ENCODE results near the gene RNF13. TPM values are rescaled to one million over a fixed set of nuclear protein-coding genes. Genes with fewer than 3 reads are reported as not detected.

RNF13 gene
- total RNA-seq, 1 donor from 2014 or later: 49.9 TPM

DNA sequence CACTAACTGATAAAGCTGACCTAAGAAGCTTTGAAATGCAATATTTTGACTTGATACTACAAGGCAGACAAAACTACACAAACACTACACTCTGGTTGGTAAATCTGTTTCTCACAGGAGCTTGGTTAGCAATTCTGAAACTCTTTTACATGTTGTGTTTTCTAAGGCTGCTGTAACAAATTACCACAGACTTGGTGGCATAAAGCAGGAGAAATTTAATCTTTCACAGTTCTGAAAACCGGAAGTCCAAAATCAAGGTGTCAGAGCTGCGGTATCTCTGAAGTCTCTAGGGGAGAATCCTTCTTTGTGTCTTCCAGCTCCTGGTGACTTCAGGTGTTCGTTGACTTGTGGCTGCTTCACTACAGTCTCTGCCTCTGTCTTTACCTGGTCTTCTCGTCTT, 170.6 kb downstream of the RNF13 start:
- Mint-ChIP-seq H3K27me3 (ENCODE audit: low read depth, unreplicated experiment) (no peaks in the 10 kb centered on the region), H3K4me1 (ENCODE audit: low read depth, unreplicated experiment) (no peaks in the 10 kb centered on the region), H3K36me3 (ENCODE audit: low read depth, unreplicated experiment) (peaks cover 1% of the 10 kb centered on the region), H3K9me3 (ENCODE audit: unreplicated experiment) (peaks cover 5% of the 10 kb centered on the region), H3K4me3 (ENCODE audit: unreplicated experiment) (no peak overlapping the region), H3K27ac (ENCODE audit: unreplicated experiment) (no peak overlapping the region)
- H3K4me3 ChIP-seq (ENCODE audit: insufficient read depth, low read depth, low read length): no peak overlapping the region
- no peaks in the 10 kb centered on the region for H4K20me1 ChIP-seq (ENCODE audit: insufficient read depth, low read length)
- no peaks in the 10 kb centered on the region for H3K27me3 ChIP-seq (ENCODE audit: insufficient read depth, low read length)
- H3K79me2 ChIP-seq (ENCODE audit: insufficient read depth, low read length): no peaks in the 10 kb centered on the region
- H3K9ac ChIP-seq (ENCODE audit: low read length): no peak overlapping the region
- H3K4me2 ChIP-seq (ENCODE audit: low read length): no peak overlapping the region
- H2AFZ ChIP-seq (ENCODE audit: low read depth, low read length): no peak overlapping the region
- H3K27ac ChIP-seq (ENCODE audit: low read depth, low read length): no peak overlapping the region
- FAIRE-seq: no peak
- no peak for TF ChIP-seq EZH2 (IDR thresholded peaks at IDR 0.05; ENCODE audit: insufficient read depth, low read length)
- TF ChIP-seq, protein P1, sequence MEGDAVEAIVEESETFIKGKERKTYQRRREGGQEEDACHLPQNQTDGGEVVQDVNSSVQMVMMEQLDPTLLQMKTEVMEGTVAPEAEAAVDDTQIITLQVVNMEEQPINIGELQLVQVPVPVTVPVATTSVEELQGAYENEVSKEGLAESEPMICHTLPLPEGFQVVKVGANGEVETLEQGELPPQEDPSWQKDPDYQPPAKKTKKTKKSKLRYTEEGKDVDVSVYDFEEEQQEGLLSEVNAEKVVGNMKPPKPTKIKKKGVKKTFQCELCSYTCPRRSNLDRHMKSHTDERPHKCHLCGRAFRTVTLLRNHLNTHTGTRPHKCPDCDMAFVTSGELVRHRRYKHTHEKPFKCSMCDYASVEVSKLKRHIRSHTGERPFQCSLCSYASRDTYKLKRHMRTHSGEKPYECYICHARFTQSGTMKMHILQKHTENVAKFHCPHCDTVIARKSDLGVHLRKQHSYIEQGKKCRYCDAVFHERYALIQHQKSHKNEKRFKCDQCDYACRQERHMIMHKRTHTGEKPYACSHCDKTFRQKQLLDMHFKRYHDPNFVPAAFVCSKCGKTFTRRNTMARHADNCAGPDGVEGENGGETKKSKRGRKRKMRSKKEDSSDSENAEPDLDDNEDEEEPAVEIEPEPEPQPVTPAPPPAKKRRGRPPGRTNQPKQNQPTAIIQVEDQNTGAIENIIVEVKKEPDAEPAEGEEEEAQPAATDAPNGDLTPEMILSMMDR (IDR thresholded peaks at IDR 0.05; ENCODE audit: insufficient read depth, low read depth, low read length): no peak
- H3K36me3 ChIP-seq (ENCODE audit: insufficient read depth, low read length): no peaks in the 10 kb centered on the region
- H3K4me1 ChIP-seq (ENCODE audit: insufficient read depth, low read length): no peaks in the 10 kb centered on the region
- DNase-seq (ENCODE audit: low read depth): no peak
- no peaks in the 10 kb centered on the region for H3K9me3 ChIP-seq (ENCODE audit: insufficient read depth, low read depth, low read length)

DNA sequence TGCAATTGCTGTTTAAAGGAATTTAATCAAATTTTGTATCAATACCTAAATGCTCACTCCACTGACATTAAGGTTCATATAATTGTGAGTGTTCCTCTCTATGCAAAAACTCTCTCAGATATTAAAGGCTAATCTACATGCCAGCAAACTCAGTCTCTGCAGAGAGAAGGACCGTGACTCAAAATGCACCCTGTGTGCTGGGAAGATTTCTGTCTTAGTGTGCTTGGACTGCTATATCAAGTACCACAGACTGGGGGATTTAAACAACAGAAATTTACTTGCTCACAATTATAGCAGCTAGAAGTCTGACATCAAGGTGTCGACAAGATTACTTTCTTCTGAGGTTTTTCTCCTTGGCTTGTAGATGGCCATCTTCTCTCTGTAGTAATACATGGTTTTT, 176.3 kb downstream of the RNF13 start:
- Mint-ChIP-seq H3K4me3 (ENCODE audit: unreplicated experiment) (no peak overlapping the region), H3K9me3 (ENCODE audit: unreplicated experiment) (peaks cover 11% of the 10 kb centered on the region)
- TF ChIP-seq EZH2 (IDR thresholded peaks at IDR 0.05; ENCODE audit: insufficient read depth, low read length): no peak
- TF ChIP-seq, protein P1 (IDR thresholded peaks at IDR 0.05; ENCODE audit: insufficient read depth, low read depth, low read length): no peak

DNA sequence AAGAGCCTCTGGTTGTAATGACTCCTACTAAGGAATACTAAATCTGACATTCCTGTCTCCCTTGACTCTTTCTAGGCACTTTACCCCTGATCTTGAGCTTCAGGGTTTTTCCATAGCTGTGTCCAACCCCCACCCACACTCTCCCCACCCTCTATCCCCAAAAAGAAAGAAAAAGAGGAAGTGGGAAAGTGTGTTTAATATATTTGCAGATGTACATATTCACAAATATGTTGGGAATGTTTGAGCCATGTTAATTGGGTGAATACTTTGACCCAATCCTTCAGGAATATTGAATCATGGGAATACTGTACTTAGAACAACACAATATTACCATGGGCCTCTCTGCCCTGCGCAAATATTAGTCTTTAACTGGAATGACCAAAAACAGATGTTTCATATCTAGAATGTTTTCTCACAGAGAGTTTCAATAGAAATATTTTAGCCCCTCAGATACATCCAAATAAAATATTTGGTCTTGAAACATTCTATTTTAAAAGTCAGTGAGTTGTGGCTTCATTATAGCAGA, 177.5 kb downstream of the RNF13 start:
- Mint-ChIP-seq H3K27me3 (ENCODE audit: low read depth, unreplicated experiment) (no peaks in the 10 kb centered on the region), H3K36me3 (ENCODE audit: low read depth, unreplicated experiment) (peaks cover 4% of the 10 kb centered on the region), H3K4me3 (ENCODE audit: unreplicated experiment) (no peak overlapping the region), H3K4me1 (ENCODE audit: low read depth, unreplicated experiment) (no peaks in the 10 kb centered on the region), H3K27ac (ENCODE audit: unreplicated experiment) (no peak overlapping the region), H3K9me3 (ENCODE audit: unreplicated experiment) (peaks cover 19% of the 10 kb centered on the region)
- Histone ChIP-seq H3K4me1 (ENCODE audit: insufficient read depth, low read length) (no peaks in the 10 kb centered on the region), H3K9me3 (ENCODE audit: insufficient read depth, low read depth, low read length) (no peaks in the 10 kb centered on the region), H3K27me3 (ENCODE audit: insufficient read depth, low read length) (no peaks in the 10 kb centered on the region), H3K27ac (ENCODE audit: low read depth, low read length) (no peak overlapping the region), H2AFZ (ENCODE audit: low read depth, low read length) (no peak overlapping the region), H3K79me2 (ENCODE audit: insufficient read depth, low read length) (no peaks in the 10 kb centered on the region), H3K4me3 (ENCODE audit: insufficient read depth, low read depth, low read length) (no peak overlapping the region), H3K9ac (ENCODE audit: low read length) (no peak overlapping the region), H3K4me2 (ENCODE audit: low read length) (no peak overlapping the region), H3K36me3 (ENCODE audit: insufficient read depth, low read length) (no peaks in the 10 kb centered on the region), H4K20me1 (ENCODE audit: insufficient read depth, low read length) (no peaks in the 10 kb centered on the region)
- FAIRE-seq (no peak), DNase-seq (ENCODE audit: low read depth) (no peak)
- TF ChIP-seq EZH2 (IDR thresholded peaks at IDR 0.05; ENCODE audit: insufficient read depth, low read length): no peak
- TF ChIP-seq, protein P1 (IDR thresholded peaks at IDR 0.05; ENCODE audit: insufficient read depth, low read depth, low read length): no peak

More for the DNA sequence above, 176.3 kb downstream of the RNF13 start:
- H3K27ac Mint-ChIP-seq (ENCODE audit: unreplicated experiment): no peak overlapping the region
- H3K9ac ChIP-seq (ENCODE audit: low read length): no peak overlapping the region
- no peaks in the 10 kb centered on the region for H3K79me2 ChIP-seq (ENCODE audit: insufficient read depth, low read length)
- no peaks in the 10 kb centered on the region for H3K9me3 ChIP-seq (ENCODE audit: insufficient read depth, low read depth, low read length)
- H3K36me3 ChIP-seq (ENCODE audit: insufficient read depth, low read length): no peaks in the 10 kb centered on the region
- H3K27me3 Mint-ChIP-seq (ENCODE audit: low read depth, unreplicated experiment): no peaks in the 10 kb centered on the region
- no peaks in the 10 kb centered on the region for H4K20me1 ChIP-seq (ENCODE audit: insufficient read depth, low read length)
- H2AFZ ChIP-seq (ENCODE audit: low read depth, low read length): no peak overlapping the region
- no peak overlapping the region for H3K27ac ChIP-seq (ENCODE audit: low read depth, low read length)
- H3K4me1 Mint-ChIP-seq (ENCODE audit: low read depth, unreplicated experiment): no peaks in the 10 kb centered on the region
- FAIRE-seq: no peak
- peaks cover 4% of the 10 kb centered on the region for H3K36me3 Mint-ChIP-seq (ENCODE audit: low read depth, unreplicated experiment)
- no peak for DNase-seq (ENCODE audit: low read depth)
- H3K4me2 ChIP-seq (ENCODE audit: low read length): no peak overlapping the region
- H3K27me3 ChIP-seq (ENCODE audit: insufficient read depth, low read length): no peaks in the 10 kb centered on the region
- H3K4me1 ChIP-seq (ENCODE audit: insufficient read depth, low read length): no peaks in the 10 kb centered on the region
- H3K4me3 ChIP-seq (ENCODE audit: insufficient read depth, low read depth, low read length): no peak overlapping the region
